ENCODE measurements around the gene CHRM4.
"Not testable (repeated sequence)": the region's sequence is repeated elsewhere in the genome, so short reads cannot be mapped to it uniquely, and the experiment has no call there.

GRCh38 chr11:46372501-46372900 lies 19.1 kb downstream of the CHRM4 start:
- not testable (repeated sequence) for TF ChIP-seq CTCF (IDR thresholded peaks at IDR 0.05; ENCODE audit: poor library complexity); EZH2 (IDR thresholded peaks at IDR 0.05; ENCODE audit: borderline replicate concordance)

Measured in hepatocyte (in vitro differentiated cells).